Activated T-cell treated with anti-CD3 and anti-CD28 coated beads, Interleukin-2, amount 50 U/mL, for 24 hours (primary cell): Measurements from ENCODE around the gene G3BP2.
A peak's percentile ranks its signal among the peaks of the same experiment; 100 is the strongest.

Source experiments
- DNase-seq: peaks from one replicate; pipeline ENCODE4 v3.0.0-alpha.2; 2020
- H3K27ac Mint-ChIP-seq: 2 replicates; pipeline ENCODE4 v1.8.0; 2020; ENCODE audit warnings: mild to moderate bottlenecking, mixed read lengths
- H3K27me3 Mint-ChIP-seq: 2 replicates; pipeline ENCODE4 v1.8.0; 2020; ENCODE audit warnings: mixed read lengths
- H3K36me3 Mint-ChIP-seq: 2 replicates; pipeline ENCODE4 v1.8.0; 2020; ENCODE audit warnings: low read depth, mixed read lengths
- H3K4me1 Mint-ChIP-seq: 2 replicates; pipeline ENCODE4 v1.8.0; 2020; ENCODE audit warnings: low read depth, mixed read lengths
- H3K4me3 Mint-ChIP-seq: 2 replicates; pipeline ENCODE4 v1.8.0; 2020; ENCODE audit warnings: mild to moderate bottlenecking, moderate library complexity, mixed read lengths
- H3K9me3 Mint-ChIP-seq: 2 replicates; pipeline ENCODE4 v1.8.0; 2020; ENCODE audit warnings: mixed read lengths

The G3BP2 gene

GRCh38 chr4:75637827-75638226, 35.4 kb downstream of the G3BP2 start:
- Mint-ChIP-seq H3K36me3 (peaks cover 29% of the 10 kb centered on the region), H3K9me3 (no peaks in the 10 kb centered on the region), H3K27ac (no peak overlapping the region), H3K4me3 (no peak overlapping the region), H3K27me3 (no peaks in the 10 kb centered on the region), H3K4me1 (peaks cover 8% of the 10 kb centered on the region)
- DNase-seq = no peak

- Mint-ChIP-seq H3K27ac (no peak overlapping the region), H3K4me1 (peaks cover 5% of the 10 kb centered on the region), H3K4me3 (no peak overlapping the region), H3K9me3 (no peaks in the 10 kb centered on the region), H3K36me3 (peaks cover 23% of the 10 kb centered on the region), H3K27me3 (no peaks in the 10 kb centered on the region)
- DNase-seq = no peak
Measured at GRCh38 chr4:75637176-75637575, 36.0 kb downstream of the G3BP2 start.

- Mint-ChIP-seq H3K4me1 (peaks cover 16% of the 10 kb centered on the region), H3K36me3 (peaks cover 4% of the 10 kb centered on the region), H3K27ac (no peak overlapping the region), H3K27me3 (no peaks in the 10 kb centered on the region), H3K4me3 (no peak overlapping the region), H3K9me3 (no peaks in the 10 kb centered on the region)
- no peak for DNase-seq
Measured at GRCh38 chr4:75634951-75635350, 38.3 kb downstream of the G3BP2 start.

GRCh38 chr4:75634281-75634680, 38.9 kb downstream of the G3BP2 start:
- Mint-ChIP-seq H3K4me1 (peaks cover 13% of the 10 kb centered on the region), H3K9me3 (no peaks in the 10 kb centered on the region), H3K27ac (no peak overlapping the region), H3K27me3 (no peaks in the 10 kb centered on the region), H3K4me3 (no peak overlapping the region), H3K36me3 (no peaks in the 10 kb centered on the region)
- DNase-seq = no peak

- no peak for DNase-seq
- Mint-ChIP-seq H3K27ac (no peak overlapping the region), H3K9me3 (no peaks in the 10 kb centered on the region), H3K4me1 (peaks cover 13% of the 10 kb centered on the region), H3K36me3 (no peaks in the 10 kb centered on the region), H3K27me3 (no peaks in the 10 kb centered on the region), H3K4me3 (no peak overlapping the region)
Measured at GRCh38 chr4:75633846-75634245, 39.4 kb downstream of the G3BP2 start.

- Mint-ChIP-seq H3K36me3 (no peaks in the 10 kb centered on the region), H3K9me3 (no peaks in the 10 kb centered on the region), H3K4me1 (peaks cover 13% of the 10 kb centered on the region), H3K27me3 (no peaks in the 10 kb centered on the region), H3K4me3 (peak overlapping the region; percentile 79), H3K27ac (peak overlapping the region; percentile 50)
- DNase-seq = no peak
Measured at GRCh38 chr4:75630937-75631329, 42.3 kb downstream of the G3BP2 start.

- DNase-seq = peak; percentile 92
- no peaks in the 10 kb centered on the region for H3K36me3 Mint-ChIP-seq
- peaks cover 13% of the 10 kb centered on the region for H3K4me1 Mint-ChIP-seq
- H3K27me3 Mint-ChIP-seq = no peaks in the 10 kb centered on the region
- H3K27ac Mint-ChIP-seq = peak within 1 kb of the TSS; percentile 50
- H3K4me3 Mint-ChIP-seq = peak within 1 kb of the TSS; percentile 79
- H3K9me3 Mint-ChIP-seq = no peaks in the 10 kb centered on the region
Measured at GRCh38 chr4:75630174-75630936, 42.9 kb downstream of the G3BP2 start, which contains the start of gene CDKL2. Gene CDKL2, minus strand, starts transcription at chr4:75630528. Its CDS starts 4,540 bp downstream, at chr4:75625988.

GRCh38 chr4:75629239-75629638, 44.0 kb downstream of the G3BP2 start:
- DNase-seq = no peak
- Mint-ChIP-seq H3K27ac (no peak overlapping the region), H3K4me3 (peak overlapping the region; percentile 79), H3K4me1 (peaks cover 13% of the 10 kb centered on the region), H3K9me3 (no peaks in the 10 kb centered on the region), H3K36me3 (no peaks in the 10 kb centered on the region), H3K27me3 (no peaks in the 10 kb centered on the region)

- Mint-ChIP-seq H3K9me3 (no peaks in the 10 kb centered on the region), H3K4me1 (no peaks in the 10 kb centered on the region), H3K36me3 (no peaks in the 10 kb centered on the region), H3K27me3 (no peaks in the 10 kb centered on the region), H3K4me3 (no peak overlapping the region), H3K27ac (no peak overlapping the region)
- no peak for DNase-seq
Measured at GRCh38 chr4:75623026-75623425, 50.2 kb downstream of the G3BP2 start.

GRCh38 chr4:75621715-75622114, 51.5 kb downstream of the G3BP2 start:
- H3K27me3 Mint-ChIP-seq = no peaks in the 10 kb centered on the region
- no peak overlapping the region for H3K4me3 Mint-ChIP-seq
- H3K4me1 Mint-ChIP-seq = no peaks in the 10 kb centered on the region
- H3K36me3 Mint-ChIP-seq = no peaks in the 10 kb centered on the region
- no peak overlapping the region for H3K27ac Mint-ChIP-seq
- no peaks in the 10 kb centered on the region for H3K9me3 Mint-ChIP-seq
- DNase-seq = no peak

GRCh38 chr4:75612306-75612705, 60.9 kb downstream of the G3BP2 start:
- Mint-ChIP-seq H3K4me1 (no peaks in the 10 kb centered on the region), H3K27ac (no peak overlapping the region), H3K9me3 (no peaks in the 10 kb centered on the region)

GRCh38 chr4:75605928-75606327, 67.3 kb downstream of the G3BP2 start:
- Mint-ChIP-seq H3K36me3 (no peaks in the 10 kb centered on the region), H3K9me3 (no peaks in the 10 kb centered on the region), H3K27ac (no peak overlapping the region), H3K27me3 (no peaks in the 10 kb centered on the region), H3K4me3 (no peak overlapping the region), H3K4me1 (no peaks in the 10 kb centered on the region)
- no peak for DNase-seq

More at GRCh38 chr4:75612306-75612705, 60.9 kb downstream of the G3BP2 start:
- no peaks in the 10 kb centered on the region for H3K36me3 Mint-ChIP-seq
- no peak overlapping the region for H3K4me3 Mint-ChIP-seq
- no peak for DNase-seq
- H3K27me3 Mint-ChIP-seq = no peaks in the 10 kb centered on the region

GRCh38 chr4:75599647-75600046, 73.6 kb downstream of the G3BP2 start:
- no peak overlapping the region for H3K4me3 Mint-ChIP-seq
- peaks cover 5% of the 10 kb centered on the region for H3K4me1 Mint-ChIP-seq
- H3K27ac Mint-ChIP-seq = no peak overlapping the region
- DNase-seq = no peak
- H3K9me3 Mint-ChIP-seq = no peaks in the 10 kb centered on the region
- no peaks in the 10 kb centered on the region for H3K36me3 Mint-ChIP-seq
- no peaks in the 10 kb centered on the region for H3K27me3 Mint-ChIP-seq

- peaks cover 5% of the 10 kb centered on the region for H3K4me1 Mint-ChIP-seq
- no peaks in the 10 kb centered on the region for H3K9me3 Mint-ChIP-seq
- no peak for DNase-seq
- no peaks in the 10 kb centered on the region for H3K36me3 Mint-ChIP-seq
- no peaks in the 10 kb centered on the region for H3K27me3 Mint-ChIP-seq
- no peak overlapping the region for H3K27ac Mint-ChIP-seq
- H3K4me3 Mint-ChIP-seq = no peak overlapping the region
Measured at GRCh38 chr4:75598390-75598789, 74.8 kb downstream of the G3BP2 start.

GRCh38 chr4:75596061-75596460, 77.2 kb downstream of the G3BP2 start:
- no peaks in the 10 kb centered on the region for H3K36me3 Mint-ChIP-seq
- no peaks in the 10 kb centered on the region for H3K27me3 Mint-ChIP-seq
- H3K4me1 Mint-ChIP-seq = peaks cover 5% of the 10 kb centered on the region
- H3K9me3 Mint-ChIP-seq = no peaks in the 10 kb centered on the region
- DNase-seq = no peak
- H3K27ac Mint-ChIP-seq = no peak overlapping the region
- no peak overlapping the region for H3K4me3 Mint-ChIP-seq
